HepG2 (cell line): Measurements from ENCODE around the gene MSH3. TPM values are rescaled to one million over a fixed set of nuclear protein-coding genes. Genes with fewer than 3 reads are reported as not detected.
A peak's percentile ranks its signal among the peaks of the same experiment; 100 is the strongest.

Experiments used
- ELF1 ChIP-seq: sonication (generic); formaldehyde crosslinking; IDR thresholded peaks from 2 replicates; pipeline ENCODE4 v1.4.0; 2020; ENCODE audit warnings: missing genetic modification reagents
- HNRNPK ChIP-seq: fragments of 200-400 bp; formaldehyde crosslinking; IDR thresholded peaks from 2 replicates; pipeline ENCODE4 v1.6.1; 2018; ENCODE audit warnings: low read length, low read depth, moderate library complexity, mild to moderate bottlenecking; ENCODE audit not compliant: poor library complexity, severe bottlenecking
- HOXA3 ChIP-seq: sonication (generic); formaldehyde crosslinking; IDR thresholded peaks from 2 replicates; pipeline ENCODE4 v1.5.0; 2020; ENCODE audit warnings: missing genetic modification reagents
- MXD1 ChIP-seq: sonication (generic); formaldehyde crosslinking; IDR thresholded peaks from 2 replicates; pipeline ENCODE4 v1.4.0; 2020; ENCODE audit warnings: mild to moderate bottlenecking, missing genetic modification reagents
- NFAT5 ChIP-seq: sonication (generic); formaldehyde crosslinking; IDR thresholded peaks from 2 replicates; pipeline ENCODE4 v1.4.0; 2020; ENCODE audit warnings: missing genetic modification reagents
- NFYB ChIP-seq: sonication (generic); formaldehyde crosslinking; IDR thresholded peaks from 2 replicates; pipeline ENCODE4 v1.4.0; 2020; ENCODE audit warnings: missing genetic modification reagents
- NR3C1 ChIP-seq: sonication (generic); formaldehyde crosslinking; IDR thresholded peaks from 2 replicates; pipeline ENCODE4 v1.4.0; 2020; ENCODE audit warnings: missing genetic modification reagents
- SALL2 ChIP-seq: sonication (generic); formaldehyde crosslinking; IDR thresholded peaks from 2 replicates; pipeline ENCODE4 v1.8.1; 2023; ENCODE audit warnings: mild to moderate bottlenecking, missing genetic modification reagents, inconsistent platforms
- SRSF1 ChIP-seq: fragments of 200-400 bp; formaldehyde crosslinking; optimal IDR thresholded peaks from 2 replicates; pipeline ENCODE3; 2017; ENCODE audit warnings: mild to moderate bottlenecking, low read depth, low read length, moderate library complexity
- TSC22D2 ChIP-seq: sonication (generic); formaldehyde crosslinking; IDR thresholded peaks from 2 replicates; pipeline ENCODE4 v1.5.1; 2020; ENCODE audit warnings: missing genetic modification reagents, mild to moderate bottlenecking, borderline replicate concordance
- YEATS4 ChIP-seq: sonication (generic); formaldehyde crosslinking; IDR thresholded peaks from 2 replicates; pipeline ENCODE4 v1.4.0; 2020; ENCODE audit warnings: missing genetic modification reagents, borderline replicate concordance
- ZBTB33 ChIP-seq: sonication (generic); formaldehyde crosslinking; IDR thresholded peaks from 2 replicates; pipeline ENCODE4 v1.4.0; 2020; ENCODE audit warnings: missing genetic modification reagents
- ZGPAT ChIP-seq: IDR thresholded peaks from 2 replicates; pipeline ENCODE4 v1.6.1; 2016; ENCODE audit warnings: mild to moderate bottlenecking
- ZNF138 ChIP-seq: sonication (generic); formaldehyde crosslinking; IDR thresholded peaks from 2 replicates; pipeline ENCODE4 v1.5.0; 2020; ENCODE audit warnings: mild to moderate bottlenecking, low read depth, missing genetic modification reagents
- ZNF253 ChIP-seq: sonication (generic); formaldehyde crosslinking; IDR thresholded peaks from 2 replicates; pipeline ENCODE4 v1.8.0; 2022; ENCODE audit warnings: mild to moderate bottlenecking, missing genetic modification reagents, borderline replicate concordance
- ZNF512 ChIP-seq: sonication (generic); formaldehyde crosslinking; IDR thresholded peaks from 2 replicates; pipeline ENCODE4 v1.4.0; 2020; ENCODE audit warnings: mild to moderate bottlenecking, missing genetic modification reagents
- ZNF724P ChIP-seq: sonication (generic); formaldehyde crosslinking; IDR thresholded peaks from 2 replicates; pipeline ENCODE4 v1.8.0; 2022; ENCODE audit warnings: missing genetic modification reagents, borderline replicate concordance
- ZNF746 ChIP-seq: sonication (generic); formaldehyde crosslinking; IDR thresholded peaks from 2 replicates; pipeline ENCODE4 v1.8.0; 2022; ENCODE audit warnings: mild to moderate bottlenecking, missing genetic modification reagents
- polyA plus RNA-seq, 8 experiments: library from polyadenylated mRNA; depleted of rRNA in 3 of 8; stranded (reverse) in 7 of 8; unstranded in 1 of 8; fragments of >200 nt; fragmentation: Illumina TruSeq in 4 of 8; extraction: Trizol in 4 of 8; gene quantifications; 2 replicates each; pipeline versions ENCODE4 v1.2.1 to v1.2.3, GENCODE V29; 2011 to 2016; ENCODE audit warnings: low read depth in 4 of 8, missing spikeins in 1 of 8, mixed read lengths in 1 of 8; ENCODE audit not compliant: insufficient read depth in 1 of 8
- total RNA-seq, 5 experiments: library from RNA; depleted of rRNA; stranded (reverse); fragments of >200 nt; fragmentation: Illumina TruSeq; extraction: Trizol; gene quantifications; 2 replicates each; pipeline ENCODE4 v1.2.3, GENCODE V29; 2016; ENCODE audit warnings: low read depth in 1 of 5

Gene MSH3
- total and polyA plus RNA-seq, 2 of the 13 experiments (the other 11 are each of a cell fraction or from before 2014, with no cell fraction given) = 4.0 to 16.4 TPM

GRCh38 chr5:80654391-80655230, at the start of gene MSH3, which contains the start of gene DHFR (continued):
- TF ChIP-seq SALL2 (CRISPR knock-in tag) = peak; percentile 81
- TF ChIP-seq NFAT5 = no peak
- TF ChIP-seq NFYB = peak; percentile 76
- TF ChIP-seq ZNF512 (CRISPR knock-in tag) = no peak
- TF ChIP-seq ZNF138 (CRISPR knock-in tag) = no peak
- TF ChIP-seq YEATS4 (CRISPR knock-in tag) = peak; percentile 81
- TF ChIP-seq ZBTB33 (CRISPR knock-in tag) = no peak
- TF ChIP-seq HNRNPK = peak; percentile 79
- TF ChIP-seq ZNF724P (CRISPR knock-in tag) = 0 out of 2 replicates have a peak, but pooled peaks have one; percentile 67
- no peak for TF ChIP-seq NR3C1
- peak; percentile 70 for TF ChIP-seq ZGPAT (CRISPR knock-in tag)
- TF ChIP-seq TSC22D2 = peak; percentile 39; the same call in 1 of the 2 replicates
- 0 out of 2 replicates have a peak, but pooled peaks have one; percentile 32 for TF ChIP-seq ZNF253 (CRISPR knock-in tag)
- 0 out of 2 replicates have a peak, but pooled peaks have one; percentile 40 for TF ChIP-seq HOXA3 (CRISPR knock-in tag)
- TF ChIP-seq MXD1 (CRISPR knock-in tag) = no peak
- TF ChIP-seq ZNF746 (CRISPR knock-in tag) = no peak
- TF ChIP-seq SRSF1 = peak; percentile 59
- TF ChIP-seq ELF1 (CRISPR knock-in tag) = peak; percentile 49; the same call in 1 of the 2 replicates
